K562 (cell line): Measurements from ENCODE around the gene CARS2. TPM values are rescaled to one million over a fixed set of nuclear protein-coding genes. Genes with fewer than 3 reads are reported as not detected.

Source experiments
- ATAC-seq: fragments of 200-7000 bp; cut with Tn5 transposase; 3 replicates; pipeline ENCODE4 v1.9.1; 2020; ENCODE audit warnings: moderate library complexity
- BruUV-seq: library from RNA; stranded (reverse); fragments of 400-500 nt; replicated peaks from 2 replicates; lab custom pipeline; 2021; lab: Mats Ljungman, UMichigan
- CTCF ChIA-PET: fragments of 300-600 bp; formaldehyde crosslinking; extraction: SDS; loops from one replicate; lab custom pipeline; 2021; ENCODE audit warnings: low intra/inter-chr PET ratio; lab: Yijun Ruan, JAX
- POLR2A ChIA-PET: fragments of 300-600, 350-650 bp; sonication (Branson Sonifier 250); formaldehyde crosslinking; extraction: SDS; loops from one replicate; lab custom pipeline; 2021; ENCODE audit warnings: antibody characterized with exemption, inconsistent platforms; lab: Yijun Ruan, JAX
- DNase-seq, 4 experiments: peaks; one replicate each; pipeline versions ENCODE4 v3.0.0 to v3.0.0-alpha.2; 2011 to 2018; ENCODE audit warnings: low spot score in 3 of 4, mixed read lengths in 3 of 4; ENCODE audit errors: extremely low read depth in 1 of 4
- FAIRE-seq: peaks from 2 replicates; lab custom pipeline; 2011; peaks lifted over from hg19 to GRCh38; lab: Jason Lieb, UNC
- H2AFZ ChIP-seq: 2 replicates; pipeline ENCODE4 v1.6.0; 2011; ENCODE audit warnings: low read depth, low read length, control low read depth, inconsistent platforms
- H3K27ac ChIP-seq: fragments of 200-600 bp; 3 replicates; pipeline ENCODE4 v1.8.0; 2011; ENCODE audit warnings: low read depth, mild to moderate bottlenecking, control low read depth, inconsistent platforms, low read length, moderate library complexity, mixed read lengths; ENCODE audit errors: extremely low read depth
- H3K27me3 ChIP-seq, 2 experiments: fragments of 300-600 bp in 1 of 2; 2 replicates in 1 of 2; 3 replicates in 1 of 2; pipeline versions ENCODE4 v1.6.0 to v1.8.0; 2011; ENCODE audit warnings: inconsistent platforms in 2 of 2, low read length in 2 of 2, mild to moderate bottlenecking in 1 of 2, mixed read lengths in 1 of 2, moderate library complexity in 1 of 2; ENCODE audit not compliant: control insufficient read depth in 2 of 2, insufficient read depth in 2 of 2
- H3K36me3 ChIP-seq: fragments of 300-600 bp; 3 replicates; pipeline ENCODE4 v1.8.0; 2011; ENCODE audit warnings: mild to moderate bottlenecking, low read length, inconsistent platforms; ENCODE audit not compliant: control insufficient read depth, insufficient read depth
- H3K4me1 ChIP-seq, 2 experiments: fragments of 200-600 bp in 1 of 2; replicated peaks in 1 of 2; 2 replicates in 1 of 2; 3 replicates in 1 of 2; pipeline versions ENCODE4 v1.5.1 to v1.8.0; 2011; ENCODE audit warnings: inconsistent platforms in 2 of 2, low read length in 2 of 2, mild to moderate bottlenecking in 1 of 2, mixed read lengths in 1 of 2, moderate library complexity in 1 of 2; ENCODE audit not compliant: control insufficient read depth in 2 of 2, insufficient read depth in 2 of 2
- H3K4me2 ChIP-seq: 2 replicates; pipeline ENCODE4 v1.6.1; 2011; ENCODE audit warnings: low read length, control low read depth, inconsistent platforms, mixed read lengths; ENCODE audit not compliant: insufficient read depth
- H3K4me3 ChIP-seq: fragments of 200-600 bp; sonication (generic), shearing (Covaris generic); 2 replicates; pipeline ENCODE4 v1.5.1; 2016; ENCODE audit warnings: control low read depth, inconsistent platforms
- H3K79me2 ChIP-seq: fragments of 200-600 bp; 3 replicates; pipeline ENCODE4 v1.8.0; 2011; ENCODE audit warnings: low read length, inconsistent platforms; ENCODE audit not compliant: control insufficient read depth, insufficient read depth
- H3K9ac ChIP-seq, 2 experiments: 2 replicates each; pipeline versions ENCODE4 v1.6.0 to v1.6.1; 2011; ENCODE audit warnings: low read depth in 2 of 2, low read length in 2 of 2, control low read depth in 1 of 2, inconsistent platforms in 1 of 2, mild to moderate bottlenecking in 1 of 2, mixed read lengths in 1 of 2; ENCODE audit not compliant: insufficient read depth in 1 of 2
- H3K9me1 ChIP-seq: one replicate; pipeline ENCODE4 v1.6.0; 2011; ENCODE audit warnings: inconsistent platforms, mild to moderate bottlenecking, low read length, moderate library complexity; ENCODE audit not compliant: control insufficient read depth, insufficient read depth
- H3K9me3 ChIP-seq: replicated peaks from 2 replicates; pipeline ENCODE4 v1.5.1; 2011; ENCODE audit warnings: low read depth, low read length, inconsistent platforms; ENCODE audit not compliant: control insufficient read depth, insufficient read depth
- H4K20me1 ChIP-seq: replicated peaks from 2 replicates; pipeline ENCODE4 v1.6.1; 2011; ENCODE audit warnings: low read length, inconsistent platforms, mixed read lengths; ENCODE audit not compliant: control insufficient read depth, insufficient read depth
- BCL6 ChIP-seq: fragments of 250-450 bp; sonication (Bioruptor Pico); IDR thresholded peaks from 2 replicates; pipeline ENCODE4 v1.4.0; 2020
- CBX2 ChIP-seq: fragments of 200-600 bp; sonication (generic); IDR thresholded peaks from one replicate; pipeline ENCODE4 v1.6.1; 2012; ENCODE audit warnings: mild to moderate bottlenecking, low read length, inconsistent platforms; ENCODE audit not compliant: insufficient read depth, poor library complexity, severe bottlenecking
- E2F6 ChIP-seq, 2 experiments: IDR thresholded peaks; 2 replicates each; pipeline ENCODE4 v1.6.1; 2011; ENCODE audit warnings: borderline replicate concordance in 1 of 2, control low read depth in 1 of 2, low read depth in 1 of 2, low read length in 1 of 2, mild to moderate bottlenecking in 1 of 2, mixed read lengths in 1 of 2, moderate library complexity in 1 of 2; ENCODE audit not compliant: insufficient read depth in 1 of 2, insufficient read length in 1 of 2, poor library complexity in 1 of 2, severe bottlenecking in 1 of 2; ENCODE audit errors: extremely low read depth in 1 of 2
- EHMT2 ChIP-seq: fragments of 450-650 bp; IDR thresholded peaks from 2 replicates; pipeline ENCODE4 v1.6.1; 2018; ENCODE audit warnings: antibody characterized with exemption
- ETS2 ChIP-seq: IDR thresholded peaks from 2 replicates; pipeline ENCODE4 v1.6.1; 2016; ENCODE audit warnings: borderline replicate concordance, missing genetic modification characterization, mild to moderate bottlenecking, moderate library complexity, missing compliant biosample characterization; ENCODE audit not compliant: poor library complexity, severe bottlenecking
- ETV5 ChIP-seq: sonication (generic); formaldehyde crosslinking; IDR thresholded peaks from 2 replicates; pipeline ENCODE4 v1.4.0; 2020; ENCODE audit warnings: low read depth, mild to moderate bottlenecking, missing genetic modification reagents
- PHB2 ChIP-seq: fragments of 450-650 bp; IDR thresholded peaks from 2 replicates; pipeline ENCODE4 v1.6.1; 2017; ENCODE audit warnings: low read depth
- SRSF1 ChIP-seq: fragments of 200-400 bp; formaldehyde crosslinking; IDR thresholded peaks from 2 replicates; pipeline ENCODE4 v1.6.1; 2017; ENCODE audit warnings: mild to moderate bottlenecking, low read depth, low read length, moderate library complexity
- ZC3H11A ChIP-seq: IDR thresholded peaks from 2 replicates; pipeline ENCODE4 v1.6.1; 2012; ENCODE audit warnings: low read depth, low read length, improper control_type of control experiment
- ZNF263 ChIP-seq: sonication (generic); formaldehyde crosslinking; IDR thresholded peaks from 2 replicates; pipeline ENCODE4 v1.8.0; 2022; ENCODE audit warnings: mild to moderate bottlenecking, missing genetic modification reagents, borderline replicate concordance
- ZNF518B ChIP-seq: fragments of 250-450 bp; sonication (Bioruptor Pico); IDR thresholded peaks from 2 replicates; pipeline ENCODE4 v1.5.0; 2021; ENCODE audit warnings: mild to moderate bottlenecking, moderate library complexity
- ZZZ3 ChIP-seq: fragments of 450-650 bp; IDR thresholded peaks from 2 replicates; pipeline ENCODE4 v1.6.1; 2016; ENCODE audit warnings: antibody characterized with exemption, mild to moderate bottlenecking, moderate library complexity
- WGBS: fragments of 100-300 bp; shearing (Covaris generic); methylation state at CpG from one replicate; pipeline ENCODE4 v1.1.6; 2016; ENCODE audit warnings: low coverage, mixed read lengths; ENCODE audit not compliant: insufficient coverage; ENCODE audit errors: missing lambda C conversion rate; 5-methylcytosine and 5-hydroxymethylcytosine counted together
- in situ Hi-C: fragments of 300-500 bp; cut with MboI; formaldehyde crosslinking; loops from 4 replicates; pipeline ENCODE4 v1.15.0; 2018; ENCODE audit warnings: inconsistent platforms, mixed read lengths
- intact Hi-C: fragments of 100-400 bp; cut with micrococcal nuclease; formaldehyde crosslinking; loops from 2 replicates; pipeline ENCODE4 v1.14.2; 2022
- polyA plus RNA-seq, 8 experiments: library from polyadenylated mRNA; depleted of rRNA in 4 of 8; stranded (reverse) in 5 of 8; unstranded in 3 of 8; fragments of >200 nt; fragmentation: Nextera tagmentation in 2 of 8; fragmentation: Illumina TruSeq in 1 of 8; extraction: Ambion mirVana in 2 of 8; extraction: Trizol in 1 of 8; gene quantifications; 2 replicates each; pipeline versions ENCODE4 v1.2.1 to v1.2.3, GENCODE V29; 2011 to 2014; ENCODE audit warnings: inconsistent platforms in 1 of 8, missing spikeins in 1 of 8
- total RNA-seq, 7 experiments: library from RNA; depleted of rRNA in 6 of 7; stranded (reverse); fragments of >200 nt in 6 of 7; fragmentation: Illumina TruSeq in 2 of 7; extraction: Trizol in 2 of 7; gene quantifications; 2 replicates each; pipeline versions ENCODE4 v1.2.1 to v1.2.3, GENCODE V29; 2011 to 2021; ENCODE audit warnings: low replicate concordance in 1 of 7

Gene CARS2
- total and polyA plus RNA-seq, 9 of the 15 experiments (the other 6 are each of a cell fraction or from before 2014, with no cell fraction given), result 1.7 to 37.4 (median 30.5) TPM

- no peak for FAIRE-seq
Measured at GRCh38 chr13:110618780-110619179, 87.1 kb downstream of the CARS2 start.

GRCh38 chr13:110618167-110618566 lies 87.7 kb downstream of the CARS2 start:
- H3K9me1 ChIP-seq, result no peaks in the 10 kb centered on the region
- H4K20me1 ChIP-seq, result peaks cover 25% of the 10 kb centered on the region
- intact Hi-C loops, result no loop called here
- H3K9me3 ChIP-seq, result 0 out of 2 replicates have a peak, but pooled peaks cover 2% of the 10 kb centered on the region
- H3K27ac ChIP-seq, result no peak overlapping the region
- CTCF ChIA-PET, result no interaction called here
- FAIRE-seq (no peak), ATAC-seq (no peak), DNase-seq (no peak)
- H2AFZ ChIP-seq, result no peak overlapping the region
- H3K4me1 ChIP-seq, result peaks cover 20% of the 10 kb centered on the region in 2 experiments
- BruUV-seq, result no TSS peak
- H3K9ac ChIP-seq, result no peak overlapping the region
- H3K79me2 ChIP-seq, result peaks cover 74% of the 10 kb centered on the region
- no peak overlapping the region for H3K4me3 ChIP-seq
- POLR2A ChIA-PET, result interaction anchor here (1.5 kb wide), 1 partner anchor 10 kb away, joined by 6 read pairs; no protein-coding TSS in a partner anchor
- no peak overlapping the region for H3K4me2 ChIP-seq
- H3K36me3 ChIP-seq, result peaks cover 18% of the 10 kb centered on the region; the same call in 2 of the 3 replicates
- H3K27me3 ChIP-seq, result no peaks in the 10 kb centered on the region
- WGBS, result 70% methylated on average over 6 of the region's 8 CpGs
- in situ Hi-C loops, result no loop called here
- TF ChIP-seq CBX2 (no peak), ZC3H11A (no peak), ETS2 (no peak), ZNF518B (CRISPR knock-in tag) (no peak), SRSF1 (no peak), EHMT2 (no peak), PHB2 (no peak), BCL6 (CRISPR knock-in tag) (no peak), E2F6 (IDR thresholded peaks at IDR 0.05; ENCODE audit: borderline replicate concordance in 1 of 2, extremely low read depth in 1 of 2, insufficient read depth in 1 of 2, insufficient read length in 1 of 2, low read depth in 1 of 2, low read length in 1 of 2, poor library complexity in 1 of 2, severe bottlenecking in 1 of 2) (no peak), ZZZ3 (no peak)

More at GRCh38 chr13:110618780-110619179, 87.1 kb downstream of the CARS2 start:
- Histone ChIP-seq H3K9me3 (0 out of 2 replicates have a peak, but pooled peaks cover 2% of the 10 kb centered on the region), H3K27me3 (no peaks in the 10 kb centered on the region), H3K79me2 (peaks cover 76% of the 10 kb centered on the region), H3K36me3 (peaks cover 21% of the 10 kb centered on the region; the same call in 2 of the 3 replicates), H3K9ac (no peak overlapping the region), H4K20me1 (peaks cover 25% of the 10 kb centered on the region), H3K4me2 (no peak overlapping the region), H3K27ac (no peak overlapping the region), H3K4me1 (peaks cover 20% of the 10 kb centered on the region in 2 experiments), H3K9me1 (no peaks in the 10 kb centered on the region), H3K4me3 (no peak overlapping the region), H2AFZ (no peak overlapping the region)
- ATAC-seq (no peak), DNase-seq (no peak)
- 97% methylated on average over 7 of the region's 9 CpGs for WGBS
- CTCF ChIA-PET, result no interaction called here
- intact Hi-C loops, result no loop called here
- TF ChIP-seq ZNF263 (CRISPR knock-in tag), result 0 out of 2 replicates have a peak, but pooled peaks have one; percentile 26
- TF ChIP-seq ETV5 (CRISPR knock-in tag), result no peak
- in situ Hi-C loops, result no loop called here
- POLR2A ChIA-PET, result interaction anchor here (1.5 kb wide), 1 partner anchor 9 kb away, joined by 6 read pairs; no protein-coding TSS in a partner anchor
- BruUV-seq, result no TSS peak
